GM18519 (cell line): ENCODE results near the gene CALCOCO1.
"Not testable (repeated sequence)": the region's sequence is repeated elsewhere in the genome, so short reads cannot be mapped to it uniquely, and the experiment has no call there.

Experiments
- ATAC-seq: cut with Tn5 transposase; IDR thresholded peaks from one replicate; pipeline ENCODE4 v1.9.1; 2021; ENCODE audit warnings: mild to moderate bottlenecking, moderate library complexity; ENCODE audit not compliant: unreplicated experiment, low FRiP score

The CALCOCO1 gene

DNA sequence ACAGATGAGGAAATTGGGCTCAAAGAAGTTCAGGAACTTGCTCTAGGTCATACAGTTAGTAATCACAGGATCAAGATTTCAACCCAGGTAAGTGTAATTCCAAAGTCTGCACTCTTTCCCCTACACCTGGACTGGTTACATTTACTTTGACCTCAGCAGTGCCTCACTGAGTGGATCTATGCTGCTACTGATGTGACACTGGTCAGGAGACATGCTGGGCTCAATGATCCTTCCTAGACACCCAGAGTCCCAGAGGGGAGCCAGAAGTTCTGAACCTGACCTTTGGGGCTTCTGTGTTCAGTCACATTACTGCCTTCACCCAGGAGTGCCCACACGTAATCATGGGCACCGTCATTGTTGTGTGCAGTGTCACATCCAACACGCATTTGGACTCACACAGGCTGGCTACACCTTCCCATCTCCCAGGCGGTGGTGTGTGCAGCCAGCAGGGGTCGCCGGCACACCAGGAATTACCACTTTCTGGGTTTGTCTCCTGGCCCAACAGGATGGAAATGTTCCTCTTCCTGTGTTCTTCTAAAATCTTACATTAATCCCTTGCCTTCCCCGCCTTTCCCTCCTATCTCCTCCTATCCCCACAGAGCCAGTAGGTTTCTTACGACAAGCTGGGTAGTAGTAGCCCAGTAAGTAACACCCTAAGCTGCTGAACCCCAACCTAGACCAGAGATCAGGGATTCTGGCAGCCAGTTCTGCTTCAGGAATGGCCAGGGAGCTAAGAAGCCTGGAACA lies 25.6 kb downstream of the CALCOCO1 start:
- ATAC-seq: no peak

DNA sequence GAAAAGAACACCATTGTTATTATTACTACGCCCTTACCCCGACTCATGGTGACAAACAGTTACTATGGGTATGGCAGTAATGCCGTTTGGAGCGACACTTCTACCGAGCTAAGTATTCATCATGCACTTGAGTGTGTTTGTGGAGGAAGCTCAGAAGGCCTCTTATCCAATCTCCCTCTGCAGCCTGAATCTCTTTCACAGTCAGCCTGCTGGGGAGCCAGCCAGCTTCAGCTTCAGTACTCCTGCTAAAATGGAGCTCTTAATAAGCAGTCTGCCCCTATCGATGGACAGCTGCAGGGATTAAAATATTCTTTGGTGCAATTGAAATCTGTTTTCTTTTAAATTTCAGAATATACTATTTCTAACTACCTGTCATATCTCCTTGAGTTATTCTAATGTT lies 26.7 kb downstream of the CALCOCO1 start:
- no peak for ATAC-seq

DNA sequence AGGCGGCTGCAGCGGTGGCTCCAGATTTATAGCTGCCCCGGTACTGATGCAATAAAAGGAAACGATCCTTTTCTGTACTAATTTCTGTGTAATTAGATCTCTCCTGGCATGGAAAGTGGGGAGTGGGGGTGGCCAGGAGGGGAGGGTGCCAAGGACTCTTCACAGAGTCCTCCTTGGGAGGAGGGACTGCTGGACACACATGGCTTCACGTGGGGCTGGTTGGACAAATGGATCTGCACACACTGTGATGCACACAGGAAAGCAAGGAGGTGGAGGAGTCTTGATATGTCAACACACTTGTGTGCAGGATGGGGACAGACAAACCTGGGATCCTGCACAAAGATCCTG lies 27.6 kb downstream of the CALCOCO1 start:
- ATAC-seq: no peak

DNA sequence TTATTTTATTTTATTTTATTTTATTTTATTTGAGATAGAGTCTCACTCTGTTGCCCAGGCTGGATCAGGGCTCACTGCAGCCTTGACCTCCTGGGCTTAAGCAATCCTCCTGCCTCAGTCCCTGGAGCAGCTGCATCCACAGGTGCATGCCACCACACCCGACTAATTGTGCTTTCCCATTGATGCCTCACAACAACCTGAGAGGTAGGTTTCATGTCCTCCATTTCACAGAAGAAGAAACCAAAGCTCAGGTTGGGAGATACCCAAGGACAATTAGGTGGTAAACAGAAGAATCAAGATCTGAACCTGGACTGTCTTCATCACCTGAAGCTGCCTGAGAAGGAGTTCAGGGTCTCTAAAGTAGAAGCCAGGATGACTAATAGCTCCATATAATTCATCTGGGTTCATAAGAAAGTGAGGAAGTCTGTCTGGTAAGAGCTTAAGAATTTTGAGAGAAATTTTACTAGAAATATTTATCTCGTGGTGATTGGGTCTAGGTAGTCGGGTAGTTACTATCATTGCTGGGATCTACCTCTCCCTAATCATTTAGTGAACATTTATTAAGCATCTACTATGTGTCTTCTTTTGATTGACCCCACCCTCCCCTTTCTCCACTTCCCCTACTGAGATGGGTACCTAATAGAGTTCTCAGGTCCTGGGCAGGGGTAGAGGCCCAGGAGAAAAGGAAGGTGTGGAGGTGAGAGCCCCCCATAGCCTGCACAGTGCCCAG lies 28.1 kb downstream of the CALCOCO1 start:
- ATAC-seq: no peak

DNA sequence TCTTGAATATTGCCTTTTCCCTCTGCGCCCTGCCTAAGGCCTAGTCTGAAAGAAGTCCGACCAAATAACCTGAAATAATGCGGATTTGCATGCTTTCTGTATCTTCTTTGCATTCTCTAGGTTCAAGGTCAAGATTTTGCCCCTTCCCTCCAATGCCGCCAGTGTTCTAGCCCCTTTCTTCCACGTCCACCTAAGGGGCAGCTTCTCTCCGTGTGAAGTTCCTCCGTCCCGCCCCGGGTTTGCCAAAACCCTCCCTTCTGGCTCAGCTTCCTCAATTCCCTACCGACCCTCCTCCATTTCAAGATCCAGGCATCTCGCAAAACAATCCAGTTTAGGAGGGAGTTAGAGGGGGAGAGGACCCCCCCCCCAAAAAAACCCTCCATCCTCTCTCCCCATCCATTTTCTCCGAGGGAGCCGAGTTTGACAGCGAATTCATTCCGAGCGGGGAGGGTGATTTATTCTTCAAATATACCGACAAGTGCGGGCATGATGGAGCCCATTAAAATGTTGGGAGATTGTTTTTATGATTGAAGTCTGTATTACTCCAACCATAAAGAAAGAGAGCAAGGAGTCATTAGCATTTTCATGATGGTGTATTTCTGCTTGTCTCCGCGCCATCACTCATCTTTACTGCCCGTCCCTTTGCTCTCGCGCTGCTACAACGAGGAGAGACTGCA lies 30.5 kb downstream of the CALCOCO1 start:
- no peak for ATAC-seq

DNA sequence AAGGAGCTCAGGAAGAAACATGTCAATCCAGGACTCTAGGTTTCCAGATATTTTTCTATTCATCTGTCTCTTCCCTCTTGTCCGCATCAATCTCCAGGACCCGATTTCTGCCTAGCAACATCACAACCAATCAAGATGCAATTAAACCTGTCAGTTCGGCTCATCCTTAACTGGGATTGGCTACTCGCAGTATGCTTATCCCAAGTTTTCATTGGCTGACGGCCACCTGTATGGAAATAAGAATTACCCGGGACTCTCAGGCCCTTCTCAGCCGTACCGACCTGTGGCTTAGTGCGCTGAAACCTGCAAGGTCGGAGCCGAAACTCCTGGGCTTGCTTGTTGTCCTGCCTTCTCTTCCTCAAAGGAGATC lies 31.0 kb downstream of the CALCOCO1 start:
- ATAC-seq: no peak

DNA sequence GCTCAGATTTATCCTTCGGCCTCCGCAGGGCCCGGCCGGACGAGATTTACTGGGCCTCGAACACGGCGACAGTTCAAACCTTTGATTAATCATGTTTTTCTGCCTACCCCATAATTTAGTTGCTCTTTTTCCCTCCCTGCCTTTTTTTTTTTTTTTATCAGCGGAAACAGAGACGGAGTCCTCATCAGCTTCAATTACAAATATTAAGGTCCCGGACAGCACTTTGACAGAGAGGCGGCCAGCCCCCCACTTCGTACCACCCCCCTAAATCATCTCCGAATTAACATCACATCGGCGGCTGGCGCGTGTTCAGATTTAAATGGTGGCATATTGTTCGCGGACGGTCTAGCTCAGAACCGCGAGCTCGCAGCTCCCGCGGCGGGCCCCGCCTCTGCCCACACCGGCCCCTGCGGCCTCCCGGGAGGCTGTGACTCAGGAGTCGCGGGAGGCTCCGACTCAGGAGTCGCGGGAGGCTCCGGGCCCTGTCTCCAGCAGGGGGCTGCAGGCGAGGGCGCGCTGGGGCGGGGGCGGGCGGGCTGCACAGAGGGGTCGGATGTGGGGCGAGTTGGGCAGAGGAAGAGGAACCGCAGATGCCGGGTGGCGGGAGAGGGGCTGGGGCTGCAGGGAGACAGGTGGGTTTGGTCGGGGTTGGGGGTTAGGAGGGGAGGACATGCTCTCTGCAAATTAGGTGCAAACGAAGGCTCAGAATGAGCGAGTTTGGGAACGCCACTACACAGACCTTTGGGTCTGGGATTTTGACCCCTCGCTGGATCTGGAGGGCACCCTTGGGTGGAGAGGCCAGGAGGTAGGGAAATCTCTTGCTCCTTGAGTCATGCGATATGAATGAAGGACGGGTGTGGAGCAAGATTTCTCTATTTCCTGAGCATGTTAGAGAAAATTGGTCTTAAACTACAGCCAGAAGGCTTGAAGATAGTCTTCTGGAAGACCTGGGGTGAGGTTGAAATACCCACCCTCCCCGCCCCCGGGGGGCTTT lies 31.8 kb downstream of the CALCOCO1 start:
- ATAC-seq: no peak

DNA sequence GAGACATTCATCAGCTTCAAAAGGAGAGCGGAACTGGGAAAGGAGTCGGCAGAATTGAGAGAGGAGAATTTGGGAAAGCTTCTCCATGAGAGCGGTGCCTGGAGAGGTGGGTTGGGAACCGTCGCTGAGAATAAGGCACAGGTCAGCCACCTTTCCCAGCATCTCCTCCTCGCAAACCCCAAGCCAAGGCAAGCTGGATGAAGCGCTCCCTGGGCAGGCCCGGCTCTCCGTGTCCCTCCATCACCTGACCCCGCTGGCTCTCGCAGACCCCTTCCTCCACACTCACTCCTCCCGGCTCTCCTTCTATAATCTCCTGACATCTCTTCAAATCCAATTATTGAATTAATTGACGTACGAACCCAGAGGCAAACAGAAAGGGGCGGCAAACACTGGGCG lies 32.5 kb downstream of the CALCOCO1 start:
- ATAC-seq: no peak

DNA sequence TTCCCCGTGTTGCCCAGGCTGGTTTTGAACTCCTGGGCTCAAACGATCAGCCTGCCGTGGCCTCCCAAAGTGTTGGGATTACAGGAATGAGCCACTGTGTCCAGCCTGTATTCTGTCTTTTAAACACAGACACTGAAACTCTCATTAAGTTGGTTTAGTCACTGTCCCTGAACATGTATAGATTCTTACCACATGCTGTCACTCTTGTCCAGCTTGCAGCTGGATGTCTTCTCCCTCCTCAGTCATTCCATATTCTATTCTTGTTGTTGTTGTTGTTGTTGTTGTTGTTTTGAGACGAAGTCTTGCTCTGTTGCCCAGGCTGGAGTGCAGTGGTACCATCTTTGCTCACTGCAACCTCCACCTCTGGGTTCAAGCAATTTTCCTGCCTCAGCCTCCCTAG lies 39.1 kb downstream of the CALCOCO1 start:
- no peak for ATAC-seq

DNA sequence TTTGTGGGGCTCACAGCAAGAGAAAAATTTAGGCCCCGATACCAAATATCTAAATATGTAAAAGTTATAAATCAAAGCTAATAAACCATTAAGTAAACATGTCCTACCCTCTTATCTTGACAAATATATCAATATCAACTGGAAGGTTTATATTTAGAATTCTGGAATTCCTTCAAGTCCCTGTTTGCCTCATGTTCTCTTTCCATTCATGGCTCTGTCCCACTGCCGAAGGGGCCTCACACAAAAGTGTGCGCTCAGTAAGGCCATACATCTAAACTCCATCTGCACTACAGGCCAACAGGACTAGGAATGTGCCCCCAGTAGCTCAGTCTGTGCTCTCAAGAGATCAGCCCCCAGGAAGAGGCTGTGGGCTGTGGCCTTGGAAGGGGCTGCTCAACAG lies 40.8 kb downstream of the CALCOCO1 start:
- ATAC-seq: no peak

DNA sequence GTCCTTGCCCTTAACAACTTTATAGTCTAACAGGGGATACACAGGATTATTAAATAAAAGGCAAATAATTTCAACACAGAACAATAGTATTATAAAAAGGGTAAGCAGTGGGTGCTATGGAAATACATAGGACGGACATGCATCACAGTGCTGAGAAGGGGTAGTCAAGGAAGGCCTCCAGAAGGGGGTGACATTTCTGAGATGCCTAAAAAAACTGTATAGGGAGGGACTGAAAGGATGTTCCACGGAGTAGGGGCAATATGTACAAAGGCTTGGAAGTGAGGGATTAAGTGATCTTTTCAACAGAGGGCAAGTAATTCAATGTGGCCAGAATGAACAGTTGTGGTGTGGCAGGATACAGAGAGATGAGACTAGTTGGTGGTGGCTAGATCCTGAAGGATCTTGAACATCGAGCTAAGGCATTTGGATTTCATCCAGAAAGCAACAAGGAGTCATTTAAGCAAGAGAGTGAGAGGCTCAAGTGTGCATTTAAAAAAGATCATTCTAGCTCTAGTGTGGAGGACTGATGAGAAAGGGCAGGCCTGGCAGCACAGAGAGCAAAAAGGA lies 42.5 kb downstream of the CALCOCO1 start:
- no peak for ATAC-seq

DNA sequence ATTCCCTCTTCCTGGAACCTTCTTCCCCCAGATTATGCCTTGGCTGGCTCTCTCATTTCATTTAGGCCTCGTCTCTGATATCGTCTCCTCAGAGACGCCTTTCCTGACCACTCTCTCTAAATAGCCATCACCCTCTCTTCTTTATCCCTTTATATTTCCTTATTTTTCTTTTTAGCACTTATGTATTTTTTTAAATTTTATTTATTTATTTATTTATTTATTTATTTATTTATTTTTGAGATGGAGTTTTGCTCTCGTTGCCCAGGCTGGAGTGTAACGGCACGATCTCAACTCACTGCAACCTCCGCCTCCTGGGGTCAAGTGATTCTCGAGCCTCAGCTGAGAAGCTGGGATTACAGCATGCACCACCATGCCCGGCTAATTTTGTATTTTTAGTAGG lies 43.3 kb downstream of the CALCOCO1 start:
- no peak for ATAC-seq

DNA sequence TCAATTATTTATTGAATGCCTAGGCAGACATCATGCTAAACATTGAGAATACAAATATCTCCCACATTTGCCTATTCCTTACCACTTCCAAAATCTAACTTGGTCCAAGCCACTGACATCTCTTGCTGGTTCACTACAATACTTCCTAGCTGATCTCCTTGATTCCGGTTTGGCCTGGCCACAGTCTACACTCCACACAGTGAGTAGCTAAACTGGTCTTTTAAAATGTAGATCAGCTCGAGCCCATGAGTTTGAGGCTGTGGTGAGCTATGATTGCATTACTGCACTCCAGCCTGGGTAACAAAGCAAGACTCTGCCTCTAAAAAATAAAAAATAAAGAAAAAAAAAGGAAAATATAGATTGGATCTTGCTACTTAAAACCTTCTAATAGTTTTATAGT lies 43.8 kb downstream of the CALCOCO1 start:
- no peak for ATAC-seq

DNA sequence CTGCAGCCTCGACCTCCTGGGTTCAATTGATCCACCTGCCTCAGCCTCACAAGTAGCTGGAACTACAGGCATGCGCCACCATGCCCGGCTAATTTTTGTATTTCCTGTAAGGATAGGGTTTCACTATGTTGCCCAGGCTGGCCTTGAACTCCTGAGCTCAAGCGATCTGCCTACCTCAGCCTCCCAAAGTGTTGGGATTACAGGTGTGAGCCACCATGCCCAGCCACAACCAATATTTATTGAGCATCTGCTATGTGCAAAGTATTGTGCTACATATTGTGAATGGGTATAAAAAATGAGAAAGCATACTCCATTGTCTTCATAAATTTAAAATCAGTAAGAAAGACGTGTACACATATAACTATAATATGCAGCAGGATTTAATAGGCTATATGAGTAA lies 47.2 kb downstream of the CALCOCO1 start:
- not testable (repeated sequence) for ATAC-seq

DNA sequence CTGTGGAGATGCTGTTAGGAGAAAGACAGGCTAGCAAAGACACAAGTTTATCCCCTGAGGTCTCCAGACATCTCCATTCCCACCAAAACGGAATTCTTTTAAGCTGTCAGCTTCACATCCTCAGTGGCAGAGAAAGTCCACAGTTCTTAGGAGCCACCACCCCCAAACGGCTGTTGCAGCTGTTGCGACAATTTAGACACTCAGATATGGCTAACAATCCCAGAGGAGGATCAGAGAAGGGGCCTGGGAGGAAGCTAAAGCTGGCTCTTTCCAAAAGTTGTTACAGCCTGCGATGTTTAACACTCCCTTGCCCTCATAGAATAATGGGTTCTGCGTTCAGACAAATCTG lies 49.5 kb downstream of the CALCOCO1 start:
- no peak for ATAC-seq

DNA sequence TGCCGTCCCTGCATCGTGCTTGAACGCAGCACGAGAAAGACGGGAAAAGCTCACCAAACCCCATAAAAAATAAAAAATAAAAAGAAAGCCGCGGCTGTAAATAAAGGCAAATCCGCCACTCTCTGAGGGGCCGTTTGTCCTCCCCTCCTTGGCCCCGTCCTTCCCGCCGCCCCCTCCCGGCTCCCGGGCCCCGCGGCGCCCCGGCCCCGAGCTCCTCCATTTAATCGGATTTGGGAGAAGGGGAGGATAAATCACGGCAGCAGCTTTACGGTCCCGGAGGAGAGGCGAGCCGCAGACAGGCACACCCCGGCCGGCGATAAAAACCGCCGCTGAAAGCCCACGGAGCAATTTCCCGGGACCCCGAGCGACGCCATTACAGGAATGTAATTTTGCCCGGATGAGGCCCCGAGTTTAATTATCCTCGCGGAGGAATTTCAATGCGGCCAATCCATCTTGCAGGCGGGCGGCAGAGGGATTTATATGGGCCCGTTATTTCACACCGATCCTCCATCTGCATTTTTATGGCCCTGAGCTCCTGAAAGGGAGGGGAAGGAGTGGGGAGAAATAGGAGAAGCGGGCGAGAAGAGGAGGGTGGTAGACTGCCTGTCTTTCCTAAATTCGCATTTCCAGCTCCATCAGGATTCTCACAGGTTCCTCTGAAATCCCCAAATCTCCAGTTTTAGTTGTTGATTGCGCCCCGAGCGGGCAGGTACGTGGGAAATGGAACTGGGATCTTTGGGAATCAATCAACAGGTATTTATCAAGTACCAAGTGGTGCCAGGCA lies 50.0 kb downstream of the CALCOCO1 start:
- no peak for ATAC-seq

DNA sequence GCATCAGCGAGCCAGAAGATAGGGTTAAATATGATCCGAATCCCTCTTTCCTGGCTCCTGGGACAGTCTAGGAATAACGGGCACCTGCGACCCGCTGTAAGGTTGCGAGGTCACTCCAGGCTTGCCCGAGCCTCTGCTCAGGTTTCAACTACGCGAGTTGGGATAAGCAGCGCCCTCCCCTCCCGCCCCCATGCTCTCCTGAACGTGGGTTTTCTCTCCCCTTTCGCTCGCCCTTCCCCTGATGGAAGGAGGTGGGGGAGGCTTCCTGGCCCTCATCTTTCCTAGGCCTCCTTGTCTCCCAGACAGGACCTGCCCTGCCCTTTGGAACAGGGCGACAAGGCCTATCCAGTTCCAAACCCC lies 50.6 kb downstream of the CALCOCO1 start:
- ATAC-seq: no peak

DNA sequence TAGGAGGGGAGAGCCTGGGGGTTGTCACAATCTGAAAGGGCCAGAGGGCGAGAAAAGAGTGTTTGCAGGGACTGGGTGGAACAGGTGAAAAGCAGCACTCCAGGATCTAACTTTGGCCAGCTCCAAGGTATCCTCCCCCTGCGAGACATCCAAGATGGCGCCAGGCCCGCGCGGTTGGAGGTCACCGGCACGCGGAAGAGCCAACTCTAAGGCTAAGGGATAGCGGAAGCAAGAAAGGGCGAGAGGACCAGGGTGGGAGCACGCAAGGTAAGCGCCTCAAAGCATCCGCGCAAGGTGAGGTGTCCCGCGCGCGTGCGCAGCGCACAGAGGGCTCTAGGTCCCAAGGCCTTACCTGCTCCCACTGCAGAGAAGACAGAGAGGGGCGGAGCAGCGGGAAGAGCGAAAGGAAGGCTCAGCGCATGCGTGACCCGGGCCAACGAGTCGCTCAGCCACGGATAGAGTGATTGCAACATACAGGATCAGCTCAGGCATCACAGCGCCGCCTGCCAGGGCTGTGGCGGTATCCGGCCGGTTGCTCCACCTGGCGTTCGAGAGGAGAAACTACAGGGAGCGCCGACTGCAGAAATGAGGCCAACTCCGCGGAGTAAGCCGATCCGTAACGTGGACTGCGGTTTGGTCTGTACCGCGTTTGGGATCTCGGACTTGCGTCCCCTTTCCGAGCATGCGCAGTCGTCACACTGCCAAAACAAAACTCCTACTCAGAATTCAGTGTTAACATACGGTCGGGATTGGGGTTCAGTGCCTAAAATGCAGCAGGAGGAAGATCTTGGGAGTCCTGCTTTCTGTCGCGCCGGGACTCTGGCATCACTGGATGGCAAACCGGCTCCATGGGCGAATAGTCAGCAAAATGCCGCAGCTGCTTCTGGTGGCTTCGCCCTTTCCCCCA lies 51.3 kb downstream of the CALCOCO1 start, which contains the start of gene ATP5MC2:
Gene ATP5MC2 (minus strand): TSS at position 383 of the 907 bp plus-strand sequence. CDS start 3,469 bp downstream, outside the sequence.
- peak; percentile 89 for ATAC-seq
